Left lung (tissue), 10 donors: ENCODE measurements around the gene CABP7. TPM values are rescaled to one million over a fixed set of nuclear protein-coding genes. Genes with fewer than 3 reads are reported as not detected.

Source experiments
- ATAC-seq: fragments of 200-7000 bp; cut with Tn5 transposase; one replicate; pipeline ENCODE4 v1.9.1; 2020; ENCODE audit warnings: moderate library complexity
- DNase-seq, 4 donors: peaks; one replicate each; pipeline ENCODE4 v3.0.0-alpha.2; 2013 to 2020
- H3K27ac ChIP-seq, 2 donors: fragments of 200-600 bp; sonication (generic) in 1 of 2; one replicate each; pipeline versions ENCODE4 v1.5.0 to v1.8.0; 2020 to 2021
- H3K27me3 ChIP-seq, 2 donors: fragments of 200-600 bp; sonication (generic) in 1 of 2; one replicate each; pipeline versions ENCODE4 v1.5.0 to v1.8.0; 2020 to 2021
- H3K36me3 ChIP-seq, 2 donors: fragments of 200-600 bp; sonication (generic) in 1 of 2; one replicate each; pipeline versions ENCODE4 v1.5.0 to v1.8.0; 2020 to 2021
- H3K4me1 ChIP-seq, 2 donors: fragments of 200-600 bp; one replicate each; pipeline ENCODE4 v1.8.0; 2021
- H3K4me3 ChIP-seq, 2 donors: fragments of 200-600 bp; sonication (generic) in 1 of 2; one replicate each; pipeline versions ENCODE4 v1.5.0 to v1.8.0; 2020 to 2021; ENCODE audit warnings: mild to moderate bottlenecking in 1 of 2
- H3K9me3 ChIP-seq, 2 donors: fragments of 200-600 bp; sonication (generic) in 1 of 2; one replicate each; pipeline versions ENCODE4 v1.5.0 to v1.8.0; 2020 to 2021
- CTCF ChIP-seq, 2 donors: fragments of 200-600 bp; sonication (generic) in 1 of 2; IDR thresholded peaks; one replicate each; pipeline versions ENCODE4 v1.5.0 to v1.8.0; 2021; ENCODE audit warnings: antibody characterized with exemption in 2 of 2
- intact Hi-C, 2 donors: fragments of 100-400 bp; cut with DNase I; formaldehyde crosslinking; loops; one replicate each; pipeline versions ENCODE4 v1.11.2 to v1.14.2; 2022
- polyA plus RNA-seq, 6 donors: library from polyadenylated mRNA; unstranded; fragments of 120-200 nt; gene quantifications; one replicate each; pipeline ENCODE4 v1.2.1, GENCODE V29; 2013; ENCODE audit not compliant: insufficient read length in 6 of 6
- total RNA-seq, 2 donors: library from RNA; stranded (reverse); fragmentation: NEBNext Ultra II Directional; extraction: Animal tissue kit (Norgen Biotek cat#: 25700); gene quantifications; one replicate each; pipeline ENCODE4 v1.2.1, GENCODE V29; 2021
- donor health status: DM: no; HTN: yes; CAD: no.
- donor health status: DM: no; HTN: no; CAD: no.

CABP7 gene
- total and polyA plus RNA-seq, 8 donors: 0.13 to 0.21 (median 0.17) TPM; not detected in 2

GRCh38 chr22:29756341-29756740, 36.5 kb downstream of the CABP7 start:
- no peak for ATAC-seq
- no peak overlapping the region for H3K4me3 ChIP-seq
- H3K27ac ChIP-seq: no peak overlapping the region
- DNase-seq: peak in 1 of 4 donors; percentile 28
- H3K27me3 ChIP-seq: no peaks in the 10 kb centered on the region
- intact Hi-C loops: no loop called here
- peaks cover 0 to 8% of the 10 kb centered on the region in 2 donors for H3K36me3 ChIP-seq
- H3K4me1 ChIP-seq: peaks cover 0 to 11% of the 10 kb centered on the region in 2 donors
- no peaks in the 10 kb centered on the region for H3K9me3 ChIP-seq
- no peak for TF ChIP-seq CTCF (IDR thresholded peaks at IDR 0.05)

- no peaks in the 10 kb centered on the region for H3K9me3 ChIP-seq
- no peak overlapping the region for H3K27ac ChIP-seq
- TF ChIP-seq CTCF (IDR thresholded peaks at IDR 0.05): no peak
- no peak overlapping the region for H3K4me3 ChIP-seq
- peaks cover 0 to 8% of the 10 kb centered on the region in 2 donors for H3K36me3 ChIP-seq
- intact Hi-C loops: no loop called here
- ATAC-seq (no peak), DNase-seq (peak in 1 of 4 donors; percentile 18)
- no peaks in the 10 kb centered on the region for H3K27me3 ChIP-seq
- peaks cover 0 to 3% of the 10 kb centered on the region in 2 donors for H3K4me1 ChIP-seq
These were observed 37.3 kb downstream of the CABP7 start for GRCh38 chr22:29757096-29757495.

GRCh38 chr22:29758068-29758622, 38.3 kb downstream of the CABP7 start:
- Histone ChIP-seq H3K4me1 (no peaks in the 10 kb centered on the region), H3K27ac (no peak overlapping the region), H3K36me3 (peaks cover 0 to 8% of the 10 kb centered on the region in 2 donors), H3K9me3 (no peaks in the 10 kb centered on the region), H3K4me3 (no peak overlapping the region), H3K27me3 (no peaks in the 10 kb centered on the region)
- DNase-seq (peak in 1 of 4 donors; percentile 1), ATAC-seq (no peak)
- no peak for TF ChIP-seq CTCF (IDR thresholded peaks at IDR 0.05)
- intact Hi-C loops: no loop called here

GRCh38 chr22:29758959-29759358, 39.2 kb downstream of the CABP7 start:
- peaks cover 0 to 4% of the 10 kb centered on the region in 2 donors for H3K36me3 ChIP-seq
- no peak overlapping the region for H3K4me3 ChIP-seq
- no peak for TF ChIP-seq CTCF (IDR thresholded peaks at IDR 0.05)
- no peak for ATAC-seq
- no peaks in the 10 kb centered on the region for H3K27me3 ChIP-seq
- peak in 1 of 4 donors; percentile 18 for DNase-seq
- intact Hi-C loops: no loop called here
- H3K4me1 ChIP-seq: peaks cover 0 to under 1% of the 10 kb centered on the region in 2 donors
- no peak overlapping the region for H3K27ac ChIP-seq
- no peaks in the 10 kb centered on the region for H3K9me3 ChIP-seq

- intact Hi-C loops: no loop called here
These were observed 42.5 kb downstream of the CABP7 start for GRCh38 chr22:29762263-29762662.

More at GRCh38 chr22:29762263-29762662, 42.5 kb downstream of the CABP7 start:
- no peak for TF ChIP-seq CTCF (IDR thresholded peaks at IDR 0.05)
- H3K4me3 ChIP-seq: no peak overlapping the region
- no peak for ATAC-seq
- H3K4me1 ChIP-seq: peaks cover 7 to 17% of the 10 kb centered on the region in 2 donors
- peak in 1 of 4 donors; percentile 40 for DNase-seq
- H3K36me3 ChIP-seq: no peaks in the 10 kb centered on the region
- no peaks in the 10 kb centered on the region for H3K9me3 ChIP-seq
- H3K27me3 ChIP-seq: no peaks in the 10 kb centered on the region
- no peak overlapping the region for H3K27ac ChIP-seq
